GM19452 (cell line): Measurements from ENCODE around the gene ZNF80.
A peak's percentile ranks its signal among the peaks of the same experiment; 100 is the strongest.
"Not testable (repeated sequence)": the region's sequence is repeated elsewhere in the genome, so short reads cannot be mapped to it uniquely, and the experiment has no call there.

Source experiments
- ATAC-seq: cut with Tn5 transposase; IDR thresholded peaks from one replicate; pipeline ENCODE4 v1.9.1; 2021; ENCODE audit not compliant: unreplicated experiment

ZNF80 gene

DNA sequence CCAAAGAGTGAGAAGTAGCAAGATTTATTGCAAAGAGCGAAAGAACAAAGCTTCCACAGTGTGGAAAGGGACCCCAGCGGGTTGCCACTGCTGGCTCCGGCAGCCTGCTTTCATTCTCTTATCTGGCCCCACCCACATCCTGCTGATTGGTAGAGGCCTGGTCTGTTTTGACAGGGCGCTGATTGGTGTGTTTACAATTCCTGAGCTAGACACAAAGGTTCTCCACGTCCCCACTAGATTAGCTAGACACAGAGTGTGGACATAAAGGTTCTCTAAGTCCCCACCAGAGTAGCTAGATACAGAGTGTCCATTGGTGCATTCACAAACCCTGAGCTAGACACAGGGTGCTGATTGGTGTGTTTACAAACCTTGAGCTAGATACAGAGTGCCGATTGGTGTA, at the start of gene ZNF80:
TSS of gene ZNF80 (minus strand) at position 101 of the 400 bp plus-strand sequence. CDS start 504 bp downstream, outside the sequence.
- not testable (repeated sequence) for ATAC-seq

DNA sequence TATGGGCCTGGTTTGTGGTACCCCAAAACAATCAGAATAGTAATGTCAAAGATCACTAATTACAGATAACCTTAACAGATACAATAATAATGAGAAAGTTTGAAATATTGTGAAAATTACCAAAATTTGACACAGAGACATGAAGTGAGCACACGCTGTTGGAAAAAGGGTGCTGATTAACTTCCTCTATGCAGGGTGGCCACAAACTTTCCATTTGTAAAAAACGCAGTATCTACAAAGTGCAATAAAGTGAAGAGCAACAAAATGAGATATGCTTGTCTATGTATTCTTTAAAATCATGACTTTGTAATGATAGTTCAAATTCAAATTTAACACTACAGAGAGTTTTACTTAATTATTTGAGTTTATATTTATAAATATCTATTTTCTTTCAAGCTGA, 48.9 kb upstream of the ZNF80 start:
- ATAC-seq: no peak

DNA sequence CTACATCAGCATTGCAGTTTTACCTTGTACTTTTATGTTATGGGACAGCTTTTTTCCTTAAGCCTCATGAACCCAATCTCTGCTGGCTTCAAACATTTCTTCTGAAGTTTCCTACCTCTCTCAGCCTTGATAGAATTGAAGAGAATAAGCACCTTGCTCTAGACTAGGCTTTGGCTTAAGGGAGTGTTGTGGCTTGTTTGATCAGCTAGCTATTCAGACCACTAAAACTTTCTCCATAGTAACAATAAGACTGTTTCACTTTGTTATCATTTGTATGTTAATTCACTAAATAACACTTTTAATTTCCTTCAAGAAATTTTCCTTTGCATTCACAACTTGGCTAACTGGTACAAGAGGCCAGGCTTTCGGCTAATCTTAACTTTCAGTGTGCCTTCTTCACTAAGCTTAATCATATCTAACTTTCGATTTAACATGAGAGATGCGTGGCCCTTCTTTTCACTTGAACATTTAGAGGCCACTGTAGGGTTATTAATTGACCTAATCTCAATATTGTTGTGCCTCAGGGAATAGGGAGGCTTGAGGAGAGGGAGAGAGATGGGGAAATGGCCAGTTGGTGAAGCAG, 48.4 kb upstream of the ZNF80 start:
- ATAC-seq: no peak

DNA sequence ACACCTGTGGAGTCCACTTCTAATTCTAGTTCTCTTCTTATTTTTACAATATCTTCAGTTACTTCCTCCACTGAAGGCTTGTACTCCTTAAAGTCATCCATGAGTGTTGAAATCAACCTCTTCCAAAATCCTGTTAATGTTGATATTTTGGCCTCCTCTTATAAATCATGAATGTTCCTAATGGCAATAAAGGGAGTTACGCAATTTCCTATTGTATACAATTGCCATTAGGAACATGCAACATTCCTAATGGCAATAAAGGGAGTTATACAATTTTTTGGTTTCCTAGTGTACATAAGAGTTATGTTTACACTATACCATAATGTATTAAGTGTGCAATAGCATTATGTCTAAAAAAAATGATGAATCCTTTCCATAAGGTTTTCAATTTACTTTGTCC, 47.3 kb upstream of the ZNF80 start:
- ATAC-seq: no peak

DNA sequence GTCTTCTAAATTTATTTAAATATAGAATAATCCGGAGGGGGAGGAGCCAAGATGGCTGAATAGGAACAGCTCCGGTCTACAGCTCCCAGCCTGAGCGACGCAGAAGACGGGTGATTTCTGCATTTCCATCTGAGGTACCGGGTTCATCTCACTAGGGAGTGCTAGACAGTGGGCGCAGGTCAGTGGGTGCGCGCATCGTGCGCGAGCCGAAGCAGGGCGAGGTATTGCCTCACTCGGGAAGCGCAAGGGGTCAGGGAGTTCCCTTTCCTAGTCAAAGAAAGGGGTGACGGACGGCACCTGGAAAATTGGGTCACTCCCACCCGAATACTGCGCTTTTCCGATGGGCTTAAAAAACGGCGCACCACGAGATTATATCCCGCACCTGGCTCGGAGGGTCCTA, 39.5 kb upstream of the ZNF80 start:
- not testable (repeated sequence) for ATAC-seq

GRCh38 chr3:114274929-114275328, 37.6 kb upstream of the ZNF80 start:
- ATAC-seq: no peak

DNA sequence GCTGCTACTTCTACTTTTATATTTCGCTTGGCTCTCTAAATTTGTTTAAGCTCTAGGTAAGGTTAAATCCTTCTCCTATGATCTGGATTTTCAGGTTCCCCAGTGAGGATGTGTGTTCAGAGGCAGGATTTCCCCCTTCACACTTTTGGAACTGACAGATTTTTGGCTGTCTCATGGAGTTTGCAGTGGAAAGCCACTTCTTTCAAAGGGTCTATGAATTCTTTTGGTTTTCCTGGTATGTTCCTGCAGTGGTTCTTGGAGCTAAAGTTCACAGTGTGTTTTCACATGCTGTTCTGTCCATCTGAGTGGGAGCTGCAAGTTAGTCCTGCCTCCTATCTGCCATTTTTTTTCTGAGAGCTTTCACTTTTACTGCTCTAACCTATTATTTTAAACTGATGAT, 34.9 kb upstream of the ZNF80 start:
- no peak for ATAC-seq

- no peak for ATAC-seq
Observed at GRCh38 chr3:114270019-114270418, 32.6 kb upstream of the ZNF80 start.

- no peak for ATAC-seq
Observed at GRCh38 chr3:114260152-114260551, 22.8 kb upstream of the ZNF80 start.

DNA sequence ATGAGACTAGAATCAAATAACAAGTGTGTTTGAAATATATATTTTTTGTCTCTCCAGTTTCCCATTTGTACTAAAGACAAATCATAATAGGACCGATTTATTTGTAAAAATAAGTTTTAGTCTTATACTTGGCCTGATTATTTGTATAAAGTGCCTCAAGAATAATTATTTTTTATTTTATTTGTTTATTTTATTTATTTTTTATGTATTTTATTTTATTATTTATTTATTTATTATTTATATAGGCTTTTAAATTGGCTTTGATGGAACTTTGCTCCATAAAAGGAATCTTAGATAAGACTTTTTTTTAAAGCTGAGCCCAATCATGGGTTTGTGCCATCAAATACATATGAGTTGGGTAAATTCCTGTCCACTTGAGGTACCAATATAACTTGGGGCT, 22.2 kb upstream of the ZNF80 start:
- ATAC-seq: no peak

DNA sequence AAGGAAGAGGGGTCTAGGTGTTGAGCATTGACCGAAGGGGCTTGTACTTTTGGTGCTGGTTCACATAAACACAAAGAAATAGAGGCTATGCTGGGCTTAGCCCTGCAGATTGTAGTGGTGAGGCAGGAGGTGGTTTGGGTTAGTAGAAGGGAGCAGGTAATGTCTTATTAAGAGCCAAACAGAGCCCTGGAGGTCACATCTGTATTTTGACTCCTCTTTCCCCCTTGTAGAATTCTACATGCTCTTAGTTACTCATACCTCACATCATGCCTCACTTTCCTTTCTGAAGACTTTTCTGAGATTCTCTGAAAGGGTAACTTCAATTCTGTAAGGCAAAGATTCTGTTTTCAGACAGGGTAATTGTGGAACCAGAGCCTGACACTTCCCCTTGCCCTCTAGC, 16.1 kb upstream of the ZNF80 start:
- no peak for ATAC-seq

- ATAC-seq: no peak
Observed at GRCh38 chr3:114252954-114253353, 15.6 kb upstream of the ZNF80 start.

- ATAC-seq: peak; percentile 98
Observed at GRCh38 chr3:114242947-114243346, 5.6 kb upstream of the ZNF80 start.

- ATAC-seq: no peak
Observed at GRCh38 chr3:114241262-114241661, 3.9 kb upstream of the ZNF80 start.

DNA sequence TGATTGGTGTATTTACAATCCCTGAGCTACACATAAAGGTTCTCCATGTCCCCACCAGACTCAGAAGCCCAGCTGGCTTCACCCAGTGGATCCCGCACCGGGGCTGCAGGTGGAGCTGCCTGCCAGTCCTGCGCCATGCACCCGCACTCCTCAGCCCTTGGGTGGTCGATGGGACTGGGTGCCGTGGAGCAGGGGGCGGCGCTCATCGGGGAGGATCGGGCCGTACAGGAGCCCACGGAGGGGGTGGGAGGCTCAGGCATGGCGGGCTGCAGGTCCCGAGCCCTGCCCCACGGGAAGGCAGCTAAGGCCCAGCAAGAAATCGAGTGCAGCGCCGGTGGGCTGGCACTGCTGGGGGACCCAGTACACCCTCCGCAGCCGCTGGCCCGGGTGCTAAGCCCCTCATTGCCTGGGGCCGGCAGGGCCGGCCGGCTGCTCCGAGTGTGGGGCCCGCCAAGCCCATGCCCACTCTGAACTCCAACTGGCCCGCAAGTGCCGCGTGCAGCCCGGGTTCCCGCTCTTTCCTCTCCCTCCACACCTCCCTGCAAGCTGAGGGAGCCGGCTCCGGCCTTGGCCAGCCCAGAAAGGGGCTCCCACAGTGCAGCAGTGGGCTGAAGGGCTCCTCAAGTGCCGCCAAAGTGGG, 888 bp upstream of the ZNF80 start:
- not testable (repeated sequence) for ATAC-seq

DNA sequence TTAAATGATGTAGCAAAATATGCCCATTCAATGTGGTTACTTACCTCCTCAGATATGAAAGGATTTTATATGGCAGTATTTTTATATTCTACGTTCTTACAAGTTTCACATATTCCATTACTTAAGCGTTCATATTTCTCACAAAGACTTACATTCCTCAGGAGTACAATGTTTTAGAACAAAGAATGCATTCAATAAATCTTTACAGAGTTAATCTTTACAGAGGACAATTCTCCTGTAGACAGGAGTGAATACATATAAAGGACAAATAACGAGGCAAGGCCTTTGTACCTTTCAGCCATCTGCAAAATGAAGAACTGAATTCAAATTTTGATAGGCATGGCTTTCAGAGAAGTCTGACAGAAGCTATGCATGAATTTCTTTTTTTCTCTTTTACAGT, 1.9 kb downstream of the ZNF80 start:
- ATAC-seq: no peak

GRCh38 chr3:114234745-114235144, 2.6 kb downstream of the ZNF80 start:
- no peak for ATAC-seq

GRCh38 chr3:114231616-114232015, 5.8 kb downstream of the ZNF80 start:
- no peak for ATAC-seq

DNA sequence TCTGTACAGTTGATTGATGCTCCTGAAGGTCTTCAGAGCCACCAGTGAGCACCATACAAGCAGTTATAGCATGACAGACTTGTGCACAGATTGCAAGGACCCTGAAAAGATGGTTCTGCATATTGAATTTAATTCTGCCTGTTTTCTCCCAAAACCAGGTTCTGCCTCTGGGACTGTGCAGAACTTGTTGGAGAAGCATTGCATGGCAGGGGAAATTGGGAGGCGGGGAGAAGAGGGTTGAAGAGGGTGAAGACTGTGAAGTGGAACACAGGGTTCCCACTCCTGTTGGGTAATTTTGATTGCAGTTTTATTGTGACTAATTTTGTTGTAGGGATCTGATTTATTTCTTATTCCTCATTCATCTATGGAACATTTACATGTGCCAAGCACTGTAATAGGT, 10.3 kb downstream of the ZNF80 start:
- no peak for ATAC-seq

- no peak for ATAC-seq
Observed at GRCh38 chr3:114226313-114226712, 11.1 kb downstream of the ZNF80 start.

- ATAC-seq: peak; percentile 91
Observed at GRCh38 chr3:114223143-114223542, 14.2 kb downstream of the ZNF80 start.

GRCh38 chr3:114221881-114222264, 15.5 kb downstream of the ZNF80 start:
- no peak for ATAC-seq
